ENCODE results near the gene SNRPA.

DNA sequence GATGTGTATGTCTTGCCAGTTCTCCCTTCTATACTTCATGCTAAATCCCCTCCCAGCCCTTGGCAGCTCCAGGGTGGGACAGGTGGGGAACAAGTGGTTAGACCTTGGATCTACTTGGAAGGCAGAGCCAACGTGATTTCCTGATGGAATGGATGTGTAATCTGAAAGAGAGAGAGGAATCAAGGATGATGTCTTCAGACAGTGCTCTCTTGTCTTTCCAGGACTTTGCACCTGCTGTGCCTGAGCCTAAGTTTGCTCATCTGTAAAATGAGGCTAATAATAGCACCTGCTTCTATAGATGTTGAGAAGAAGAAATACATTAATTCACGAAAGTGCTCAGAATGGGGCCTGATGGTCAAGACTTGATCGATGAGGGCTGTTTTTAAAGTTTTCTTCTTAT, 41.0 kb downstream of the SNRPA start:
- TF ChIP-seq POLR2A (IDR thresholded peaks at IDR 0.05), result no peak
- TF ChIP-seq, protein P1, sequence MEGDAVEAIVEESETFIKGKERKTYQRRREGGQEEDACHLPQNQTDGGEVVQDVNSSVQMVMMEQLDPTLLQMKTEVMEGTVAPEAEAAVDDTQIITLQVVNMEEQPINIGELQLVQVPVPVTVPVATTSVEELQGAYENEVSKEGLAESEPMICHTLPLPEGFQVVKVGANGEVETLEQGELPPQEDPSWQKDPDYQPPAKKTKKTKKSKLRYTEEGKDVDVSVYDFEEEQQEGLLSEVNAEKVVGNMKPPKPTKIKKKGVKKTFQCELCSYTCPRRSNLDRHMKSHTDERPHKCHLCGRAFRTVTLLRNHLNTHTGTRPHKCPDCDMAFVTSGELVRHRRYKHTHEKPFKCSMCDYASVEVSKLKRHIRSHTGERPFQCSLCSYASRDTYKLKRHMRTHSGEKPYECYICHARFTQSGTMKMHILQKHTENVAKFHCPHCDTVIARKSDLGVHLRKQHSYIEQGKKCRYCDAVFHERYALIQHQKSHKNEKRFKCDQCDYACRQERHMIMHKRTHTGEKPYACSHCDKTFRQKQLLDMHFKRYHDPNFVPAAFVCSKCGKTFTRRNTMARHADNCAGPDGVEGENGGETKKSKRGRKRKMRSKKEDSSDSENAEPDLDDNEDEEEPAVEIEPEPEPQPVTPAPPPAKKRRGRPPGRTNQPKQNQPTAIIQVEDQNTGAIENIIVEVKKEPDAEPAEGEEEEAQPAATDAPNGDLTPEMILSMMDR (IDR thresholded peaks at IDR 0.05 in 4 of 5, conservative IDR thresholded peaks at IDR 0.05 in 1 of 5), result no peak

All from gastrocnemius medialis (tissue), 4 donors.